Colon (tissue), 2 donors: Measurements from ENCODE around the gene C6.

ENCODE experiments used
- FAIRE-seq: peaks from 2 replicates; lab custom pipeline; 2012; peaks lifted over from hg19 to GRCh38; lab: Jason Lieb, UNC
- donor health status: control.
- donor health status: control.

C6 gene

DNA sequence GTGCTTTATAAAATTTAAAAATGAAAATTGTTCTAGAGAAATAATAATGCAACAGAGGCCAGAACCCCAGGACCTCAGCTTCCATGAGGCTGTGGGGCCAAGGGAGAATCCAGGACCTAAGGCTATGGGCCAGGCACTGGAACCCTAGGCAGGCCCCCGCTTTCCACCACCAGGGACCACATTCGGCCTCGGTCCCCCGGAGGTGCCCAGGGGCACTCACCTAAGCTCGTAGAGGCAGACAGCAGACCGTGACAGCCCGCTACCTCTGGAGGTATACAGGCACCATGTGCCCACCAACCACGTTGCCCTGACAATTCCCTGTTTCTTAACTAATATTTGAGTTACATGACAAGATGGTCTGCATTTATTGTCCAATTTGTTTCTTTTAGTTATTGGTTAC, 92.7 kb downstream of the C6 start:
- no peak for FAIRE-seq

DNA sequence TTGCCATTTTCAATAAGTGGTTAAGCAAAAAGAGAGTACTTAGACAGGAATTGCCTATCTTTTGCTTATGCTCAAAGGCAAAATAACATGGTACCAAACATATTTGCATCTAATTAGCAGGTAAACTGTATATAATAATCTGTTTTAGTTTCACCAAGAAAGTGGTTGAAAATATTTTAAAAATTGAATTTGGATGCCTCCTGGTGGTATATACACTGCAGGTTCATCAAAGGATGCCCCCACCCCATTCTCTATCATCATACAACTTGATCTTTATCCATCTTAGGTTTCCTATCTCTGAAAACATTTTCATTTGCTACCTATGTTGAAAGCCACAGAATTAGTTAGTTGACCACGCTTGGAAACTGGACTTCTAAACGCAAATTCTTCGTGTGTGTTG, 95.2 kb downstream of the C6 start:
- no peak for FAIRE-seq

DNA sequence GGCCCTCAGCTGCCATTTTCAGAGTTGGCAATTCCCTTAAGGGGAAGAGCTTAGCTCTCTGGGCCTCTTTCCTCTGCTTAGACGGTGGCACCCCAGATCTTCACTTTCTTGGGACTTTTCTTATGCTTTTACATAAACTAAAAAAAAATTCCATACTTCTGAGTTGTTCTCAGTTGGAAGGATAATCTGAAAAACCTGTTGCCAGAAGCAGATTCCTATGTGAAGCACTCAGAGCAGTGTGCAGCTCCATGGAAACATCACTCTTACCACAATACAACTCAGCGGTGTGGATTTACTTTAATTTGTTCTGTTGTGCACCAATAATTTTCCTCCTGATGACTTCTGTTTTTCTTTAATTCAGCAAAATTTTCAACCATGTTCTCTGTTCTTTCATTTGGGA, 98.1 kb downstream of the C6 start:
- no peak for FAIRE-seq

DNA sequence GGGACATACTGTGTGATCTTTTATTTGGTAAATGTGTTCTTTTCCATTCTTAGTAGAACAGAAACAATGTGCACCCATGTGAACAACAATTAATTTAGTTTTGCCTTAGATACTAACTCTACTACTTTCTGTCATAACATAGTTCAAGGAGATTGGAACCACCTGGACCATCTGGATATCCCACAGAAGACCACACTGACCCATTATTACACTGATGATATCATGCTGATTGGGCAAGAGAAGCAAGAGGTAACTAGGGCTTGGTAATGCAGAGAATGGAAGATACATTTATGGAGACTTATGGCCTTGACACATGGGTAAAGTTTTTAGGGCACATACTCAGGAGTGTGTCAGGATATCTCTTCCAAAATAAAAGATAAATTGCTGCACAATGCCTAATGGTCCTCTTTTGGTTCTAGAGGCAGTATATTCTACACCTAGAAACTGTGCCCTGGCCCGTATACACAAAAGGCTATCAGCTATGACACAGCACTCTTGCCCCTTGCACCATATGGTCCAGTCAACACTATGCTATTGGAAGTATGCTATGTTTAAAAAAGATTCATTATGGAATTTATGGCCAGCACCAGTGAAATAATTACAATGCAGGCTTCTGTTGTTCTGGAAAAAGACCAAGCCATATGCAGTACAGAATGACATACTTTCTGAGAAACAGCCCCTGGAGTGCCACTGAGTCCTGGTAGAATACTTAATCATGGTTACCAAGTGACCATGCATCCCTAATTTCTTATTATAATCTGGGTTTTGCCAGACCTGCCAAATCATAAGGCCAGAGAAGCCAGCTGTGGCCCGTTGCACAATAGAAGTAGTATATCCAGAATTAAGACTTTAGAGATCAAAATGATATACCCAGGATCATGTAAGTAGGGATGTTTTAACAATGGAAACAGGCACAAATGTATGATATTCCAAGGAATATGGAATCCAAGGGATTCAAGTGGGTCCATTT, 100.6 kb downstream of the C6 start:
- FAIRE-seq, result no peak

DNA sequence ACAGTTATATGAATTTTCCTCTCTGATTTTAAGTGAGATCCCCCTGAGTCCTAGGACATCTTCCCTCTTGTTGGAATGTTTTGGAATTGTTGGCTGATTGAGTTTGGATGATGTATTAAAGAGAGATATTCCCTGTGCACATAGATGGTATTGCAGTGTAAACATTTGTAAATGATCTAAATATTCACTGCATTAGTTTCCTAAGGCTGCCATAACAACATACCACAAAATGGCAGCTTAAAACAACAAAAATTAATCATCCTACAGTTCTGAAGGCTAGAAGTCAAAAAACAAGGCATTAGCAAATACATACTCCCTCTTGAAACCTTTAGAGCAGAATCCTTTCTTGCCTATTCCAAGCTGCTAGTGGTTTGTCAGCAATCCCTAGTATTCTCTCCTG, 104.1 kb downstream of the C6 start:
- FAIRE-seq, result no peak

DNA sequence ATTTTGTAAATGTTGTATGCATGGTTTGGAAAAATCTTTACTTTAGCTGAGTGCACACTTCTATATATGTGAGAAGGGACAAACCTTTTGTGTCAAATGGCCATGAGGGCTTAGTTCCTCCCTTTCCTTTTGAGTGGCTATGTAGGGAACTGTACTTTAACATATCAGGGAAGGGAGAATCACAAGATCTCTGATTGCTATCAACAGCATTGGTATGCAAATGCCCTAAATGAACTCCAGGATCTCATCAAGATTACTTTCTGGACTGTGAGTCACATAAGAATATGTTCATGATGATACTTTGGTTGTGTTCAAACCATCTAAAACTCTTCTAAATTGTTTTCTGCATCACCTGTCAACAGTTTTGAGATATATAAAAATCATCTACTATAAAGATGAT, 111.0 kb downstream of the C6 start:
- FAIRE-seq, result no peak

DNA sequence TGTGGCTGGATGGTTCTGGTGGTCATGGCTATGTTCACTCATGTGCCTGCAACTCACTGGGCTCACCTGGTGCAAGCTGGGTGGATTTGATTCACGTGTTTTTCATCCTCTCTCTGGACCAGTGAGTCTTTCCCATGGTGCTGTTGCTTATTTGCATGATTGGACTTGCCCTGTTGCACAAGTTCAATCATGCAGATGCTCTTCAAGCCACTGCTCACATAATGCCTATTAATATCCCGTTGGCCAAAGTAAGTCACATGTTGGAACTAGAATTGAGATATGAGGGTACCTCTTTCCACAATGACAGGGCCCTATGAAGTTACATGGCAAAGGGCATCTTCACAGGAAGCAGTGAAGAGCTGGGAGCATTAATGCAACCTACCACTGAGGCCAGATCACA, 115.7 kb downstream of the C6 start:
- no peak for FAIRE-seq

- no peak for FAIRE-seq
These were observed 117.8 kb downstream of the C6 start for GRCh38 chr5:41095324-41096101.

DNA sequence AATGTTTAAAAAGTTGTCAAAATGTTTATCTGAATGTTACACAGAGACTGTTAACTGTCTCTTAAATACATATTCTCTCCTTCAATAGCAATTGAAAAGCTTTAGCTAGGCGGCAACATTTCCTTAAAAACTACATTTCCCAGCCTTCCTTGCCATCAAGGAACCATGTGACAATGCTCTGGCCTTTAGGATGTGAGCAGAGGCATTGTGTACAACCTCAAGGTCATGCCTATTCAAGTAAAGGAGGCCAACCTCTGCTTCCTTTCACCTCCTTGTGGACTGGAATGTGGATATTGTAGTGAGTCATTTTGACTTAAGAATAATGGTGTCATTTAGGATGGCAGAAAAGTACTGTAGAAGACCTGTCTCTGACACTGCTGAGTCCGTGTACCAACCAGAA, 118.5 kb downstream of the C6 start:
- FAIRE-seq, result no peak

GRCh38 chr5:41093803-41094202, 119.5 kb downstream of the C6 start:
- FAIRE-seq, result no peak
